GM12878 (cell line): Measurements from ENCODE around the gene TECR. TPM values are rescaled to one million over a fixed set of nuclear protein-coding genes. Genes with fewer than 3 reads are reported as not detected.

Experiments
- CREB1 ChIP-seq: IDR thresholded peaks from 2 replicates; pipeline ENCODE4 v1.6.1; 2012; ENCODE audit warnings: low read depth, mild to moderate bottlenecking, inconsistent platforms
- DPF2 ChIP-seq: fragments of 450-650 bp; IDR thresholded peaks from 2 replicates; pipeline ENCODE4 v1.6.1; 2017; ENCODE audit warnings: mild to moderate bottlenecking
- E2F8 ChIP-seq: fragments of 450-650 bp; IDR thresholded peaks from 2 replicates; pipeline ENCODE4 v1.6.1; 2018; ENCODE audit warnings: mild to moderate bottlenecking, low read depth, moderate library complexity; ENCODE audit not compliant: partially characterized antibody
- EGR1 ChIP-seq, 2 experiments: IDR thresholded peaks; 1 replicate in 1 of 2; 2 replicates in 1 of 2; pipeline ENCODE4 v1.6.1; 2011 to 2012; ENCODE audit warnings: low read depth in 2 of 2, low read length in 2 of 2, borderline replicate concordance in 1 of 2, mild to moderate bottlenecking in 1 of 2, moderate library complexity in 1 of 2
- EP300 ChIP-seq, 2 experiments: fragments of 150-350 bp in 1 of 2; IDR thresholded peaks; 2 replicates each; pipeline ENCODE4 v1.6.1; 2011 to 2012; ENCODE audit warnings: low read depth in 2 of 2, low read length in 2 of 2, borderline replicate concordance in 1 of 2, improper control_type of control experiment in 1 of 2, inconsistent platforms in 1 of 2; ENCODE audit not compliant: control insufficient read depth in 1 of 2
- FOXK2 ChIP-seq: fragments of 450-650 bp; IDR thresholded peaks from 2 replicates; pipeline ENCODE4 v1.6.1; 2017; ENCODE audit warnings: mild to moderate bottlenecking, moderate library complexity
- GABPA ChIP-seq: IDR thresholded peaks from 2 replicates; pipeline ENCODE4 v1.6.1; 2014; ENCODE audit warnings: antibody characterized with exemption, low read depth, mild to moderate bottlenecking, inconsistent platforms
- GATAD2B ChIP-seq: fragments of 450-650 bp; conservative IDR thresholded peaks from 2 replicates; pipeline ENCODE4 v1.6.1; 2017; ENCODE audit warnings: low read depth, mild to moderate bottlenecking, moderate library complexity
- JUND ChIP-seq: IDR thresholded peaks from 2 replicates; pipeline ENCODE4 v1.6.1; 2012; ENCODE audit warnings: low read depth, mild to moderate bottlenecking, low read length, improper control_type of control experiment, moderate library complexity
- NBN ChIP-seq: fragments of 450-650 bp; IDR thresholded peaks from 2 replicates; pipeline ENCODE4 v1.6.1; 2016
- NKRF ChIP-seq: fragments of 450-650 bp; conservative IDR thresholded peaks from 2 replicates; pipeline ENCODE4 v1.6.1; 2017; ENCODE audit warnings: mild to moderate bottlenecking, moderate library complexity
- NR2C2 ChIP-seq: IDR thresholded peaks from 2 replicates; pipeline ENCODE4 v1.6.1; 2011; ENCODE audit warnings: borderline replicate concordance, low read depth; ENCODE audit not compliant: control insufficient read depth, insufficient read length
- POLR2AphosphoS2 ChIP-seq: IDR thresholded peaks from 2 replicates; pipeline ENCODE4 v1.6.1; 2011; ENCODE audit warnings: low read depth, mild to moderate bottlenecking, low read length, improper control_type of control experiment, moderate library complexity
- SIX5 ChIP-seq: IDR thresholded peaks from 2 replicates; pipeline ENCODE4 v1.6.1; 2011; ENCODE audit warnings: mild to moderate bottlenecking, low read depth, low read length, moderate library complexity; ENCODE audit not compliant: severe bottlenecking
- SMAD5 ChIP-seq: IDR thresholded peaks from 2 replicates; pipeline ENCODE4 v1.6.1; 2016; ENCODE audit warnings: antibody characterized with exemption, low read depth
- TCF12 ChIP-seq: IDR thresholded peaks from 2 replicates; pipeline ENCODE4 v1.6.1; 2011; ENCODE audit warnings: low read depth, mild to moderate bottlenecking, low read length
- YY1 ChIP-seq: IDR thresholded peaks from 2 replicates; pipeline ENCODE4 v1.6.1; 2011; ENCODE audit warnings: low read depth, mild to moderate bottlenecking, low read length
- polyA plus RNA-seq, 11 experiments: library from polyadenylated mRNA; depleted of rRNA in 4 of 11; unstranded in 6 of 11; stranded (reverse) in 5 of 11; fragments of >200 nt; fragmentation: Nextera tagmentation in 4 of 11; fragmentation: Illumina TruSeq in 1 of 11; extraction: Ambion mirVana in 4 of 11; extraction: Trizol in 1 of 11; gene quantifications; 1 replicate in 1 of 11; 2 replicates in 10 of 11; pipeline versions ENCODE4 v1.2.1 to v1.2.3, GENCODE V29; 2011 to 2016; ENCODE audit warnings: inconsistent platforms in 2 of 11, missing spikeins in 2 of 11, low read depth in 1 of 11
- total RNA-seq, 4 experiments: library from RNA; depleted of rRNA in 3 of 4; stranded (reverse); fragments of >200 nt in 3 of 4; fragmentation: Illumina TruSeq in 1 of 4; extraction: Trizol in 1 of 4; gene quantifications; 2 replicates each; pipeline versions ENCODE4 v1.2.1 to v1.2.3, GENCODE V29; 2013 to 2021
- TF ChIP-seq, protein P1 (sequence below): fragments of 450-650 bp; IDR thresholded peaks from 2 replicates; pipeline ENCODE4 v1.6.1; 2016; ENCODE audit warnings: mild to moderate bottlenecking

TECR gene
- total and polyA plus RNA-seq, 10 of the 15 experiments (the other 5 are each of a cell fraction or from before 2014, with no cell fraction given), result 9.6 to 157 (median 64.2) TPM

- peak; percentile 59 for TF ChIP-seq NKRF
- peak; percentile 97 for TF ChIP-seq NR2C2
- TF ChIP-seq SIX5, result peak; percentile 56
- TF ChIP-seq, protein P1, sequence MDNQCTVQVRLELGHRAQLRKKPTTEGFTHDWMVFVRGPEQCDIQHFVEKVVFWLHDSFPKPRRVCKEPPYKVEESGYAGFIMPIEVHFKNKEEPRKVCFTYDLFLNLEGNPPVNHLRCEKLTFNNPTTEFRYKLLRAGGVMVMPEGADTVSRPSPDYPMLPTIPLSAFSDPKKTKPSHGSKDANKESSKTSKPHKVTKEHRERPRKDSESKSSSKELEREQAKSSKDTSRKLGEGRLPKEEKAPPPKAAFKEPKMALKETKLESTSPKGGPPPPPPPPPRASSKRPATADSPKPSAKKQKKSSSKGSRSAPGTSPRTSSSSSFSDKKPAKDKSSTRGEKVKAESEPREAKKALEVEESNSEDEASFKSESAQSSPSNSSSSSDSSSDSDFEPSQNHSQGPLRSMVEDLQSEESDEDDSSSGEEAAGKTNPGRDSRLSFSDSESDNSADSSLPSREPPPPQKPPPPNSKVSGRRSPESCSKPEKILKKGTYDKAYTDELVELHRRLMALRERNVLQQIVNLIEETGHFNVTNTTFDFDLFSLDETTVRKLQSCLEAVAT, result 0 out of 2 replicates have a peak, but pooled peaks have one; percentile 31
- no peak for TF ChIP-seq JUND
- peak; percentile 89 for TF ChIP-seq SMAD5
- TF ChIP-seq NBN, result peak; percentile 91
- TF ChIP-seq POLR2AphosphoS2, result 0 out of 2 replicates have a peak, but pooled peaks have one; percentile 74
- TF ChIP-seq CREB1, result 0 out of 2 replicates have a peak, but pooled peaks have one; percentile 56
- TF ChIP-seq YY1, result peak; percentile 81
- TF ChIP-seq GABPA, result peak; percentile 98
- TF ChIP-seq TCF12, result peak; percentile 90
- TF ChIP-seq DPF2, result peak; percentile 44
- peak; percentile 82 for TF ChIP-seq GATAD2B
- TF ChIP-seq E2F8, result peak; percentile 78
- TF ChIP-seq EP300 (IDR thresholded peaks at IDR 0.05; ENCODE audit: borderline replicate concordance in 1 of 2, control insufficient read depth in 1 of 2, low read depth in 2 of 2, low read length in 2 of 2), result no peak
- no peak for TF ChIP-seq FOXK2
- peak in 1 of 2 experiments; percentile 90; a peak in 2 of 3 replicates for TF ChIP-seq EGR1 (IDR thresholded peaks at IDR 0.05; ENCODE audit: borderline replicate concordance in 1 of 2, low read depth in 2 of 2, low read length in 2 of 2)
Measured at GRCh38 chr19:14571695-14572490, 42.5 kb downstream of the TECR start, which contains the start of gene NDUFB7 (continued).
